Stimulated activated naive CD8-positive, alpha-beta T cell treated with anti-CD3 and anti-CD28 coated beads, Interleukin-15, Interleukin-2, amounts not matched to agents 100 U/mL and 50 U/mL, for 24 hours (primary cell): Measurements from ENCODE around the gene SORCS2.

Source experiments
- ATAC-seq: fragments of 150-1000 bp; cut with Tn5 transposase; one replicate; pipeline ENCODE4 v1.10.0; 2021
- DNase-seq: peaks from one replicate; pipeline ENCODE4 v3.0.0; 2021

Gene SORCS2

DNA sequence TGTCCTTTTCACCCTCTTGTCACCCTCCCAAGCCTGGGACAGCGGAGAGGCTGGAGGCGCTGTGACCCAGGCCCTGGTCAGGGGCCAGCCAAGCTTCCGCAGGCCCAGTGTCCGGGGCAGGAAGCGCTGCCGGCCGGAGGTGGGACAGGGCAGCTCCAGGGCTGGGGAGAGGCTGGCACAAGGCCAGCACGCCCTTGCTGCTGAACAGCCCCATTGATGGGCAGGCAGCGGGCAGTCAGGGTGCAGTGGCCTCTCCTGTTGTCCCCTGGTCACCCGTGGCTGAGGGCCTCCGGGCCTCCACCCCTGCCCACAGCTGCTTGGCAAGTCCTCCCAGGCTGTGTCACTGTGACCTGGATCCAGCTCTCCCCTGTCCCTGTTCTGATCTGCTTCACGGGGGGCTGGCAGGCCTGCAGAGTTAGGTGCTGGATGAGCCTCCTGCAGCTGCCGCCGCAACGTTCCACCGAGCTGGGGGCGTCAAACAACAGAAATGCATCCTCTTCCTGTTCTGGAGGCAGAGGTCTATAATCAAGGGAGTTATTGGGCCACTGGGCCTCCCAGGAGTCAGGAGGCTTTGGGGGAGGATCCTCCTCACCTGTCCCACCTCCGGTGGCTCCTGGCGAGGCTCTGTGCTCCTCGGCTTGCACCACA is 134.5 kb downstream of the SORCS2 start:
- ATAC-seq (no peak), DNase-seq (no peak)

DNA sequence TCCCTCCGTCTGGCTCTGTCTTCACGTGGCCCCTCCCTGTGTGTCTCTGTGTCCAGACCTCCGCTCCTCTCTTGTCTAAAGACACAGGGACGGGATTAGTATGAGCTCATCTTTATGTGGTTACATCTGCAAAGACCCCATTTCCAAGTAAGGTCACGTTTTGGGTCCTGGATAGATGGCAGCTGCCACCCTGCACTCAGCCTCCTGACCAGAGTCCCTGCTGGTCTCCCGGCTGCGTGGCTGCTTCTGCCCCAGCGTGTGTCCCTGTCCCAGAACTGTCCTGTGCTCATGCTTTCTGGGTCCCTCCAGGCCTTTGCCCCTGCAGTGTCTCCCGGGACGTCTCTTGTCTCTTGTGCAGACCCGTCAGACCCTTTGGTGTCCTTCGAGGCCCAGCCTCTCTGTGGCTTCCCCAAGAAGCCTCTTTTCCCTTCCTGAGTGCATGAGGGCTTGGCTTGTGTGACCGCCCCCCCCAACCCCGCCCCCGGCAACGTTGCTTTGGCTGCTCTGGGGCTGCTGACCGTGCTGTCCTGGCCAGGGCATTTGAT is 135.1 kb downstream of the SORCS2 start:
- DNase-seq (no peak), ATAC-seq (no peak)

DNA sequence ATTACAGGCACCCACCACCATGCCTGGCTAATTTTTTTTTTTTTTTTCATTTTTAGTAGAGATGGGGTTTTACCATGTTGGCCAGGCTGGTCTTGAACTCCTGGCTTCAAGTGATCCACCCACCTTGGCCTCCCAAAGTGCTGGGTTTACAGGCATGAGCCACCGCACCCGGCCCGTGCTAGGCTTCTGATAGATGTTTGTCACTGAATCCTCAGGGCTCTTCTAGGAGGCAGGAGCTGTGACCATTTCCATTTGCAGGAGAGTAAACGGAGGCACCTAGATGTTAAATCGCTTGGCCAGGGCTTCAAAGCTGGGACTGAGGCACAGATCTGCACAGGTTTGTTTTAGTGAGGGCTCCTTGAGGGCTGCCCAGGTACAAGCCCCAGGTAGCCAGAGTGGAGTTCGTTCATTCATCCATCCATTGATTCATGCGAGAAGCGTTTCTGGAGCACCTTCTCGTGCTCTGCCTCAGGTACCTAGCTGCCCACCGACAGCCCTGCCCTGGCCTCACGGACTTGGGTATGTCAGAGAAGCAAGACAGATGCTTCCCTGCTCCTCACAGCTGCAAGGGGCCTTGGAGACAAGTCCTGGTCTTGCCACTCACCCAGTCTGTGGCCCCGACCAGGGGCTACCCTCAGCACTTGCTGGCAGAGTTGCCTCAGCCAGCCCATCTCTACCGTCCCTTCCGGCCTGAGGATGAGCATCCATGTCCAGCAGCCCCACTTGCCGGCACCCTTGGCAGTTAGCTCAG is 136.0 kb downstream of the SORCS2 start:
- DNase-seq, result no peak
- no peak for ATAC-seq

DNA sequence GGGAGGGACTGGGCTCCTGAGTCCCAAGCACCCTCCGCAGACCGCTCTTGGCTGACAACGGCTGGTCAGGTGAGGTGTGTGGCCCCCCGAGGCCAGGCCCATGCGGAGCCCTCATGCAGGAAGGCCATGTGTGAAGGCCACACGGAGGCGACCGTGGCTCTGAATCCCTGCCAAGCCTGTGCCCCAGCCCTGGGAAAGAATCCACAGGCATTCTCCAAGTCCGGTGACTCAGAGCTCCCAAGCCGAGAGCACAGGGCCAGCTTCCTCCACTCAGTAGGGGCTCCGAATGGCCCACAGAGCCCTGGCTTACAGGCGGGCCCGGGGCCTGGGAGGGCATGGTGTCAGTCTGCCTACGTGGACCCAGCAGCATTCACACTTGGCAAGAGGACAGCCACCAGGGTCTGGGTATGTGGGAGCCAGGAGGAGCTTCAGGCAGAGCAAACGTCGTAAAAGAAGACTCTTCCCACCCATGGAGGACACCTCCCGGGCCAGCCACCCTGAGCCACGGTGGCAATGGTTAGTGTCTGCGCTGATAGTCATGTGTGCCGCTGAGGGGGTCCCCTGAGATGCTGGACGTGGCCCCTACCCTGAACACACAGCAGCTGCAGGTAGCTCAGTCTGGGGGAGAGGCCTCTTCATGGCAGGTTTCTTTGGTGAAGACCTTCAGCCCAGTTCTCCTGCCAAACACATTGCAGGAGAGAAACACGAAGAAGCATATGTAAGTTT is 136.7 kb downstream of the SORCS2 start:
- no peak for ATAC-seq

DNA sequence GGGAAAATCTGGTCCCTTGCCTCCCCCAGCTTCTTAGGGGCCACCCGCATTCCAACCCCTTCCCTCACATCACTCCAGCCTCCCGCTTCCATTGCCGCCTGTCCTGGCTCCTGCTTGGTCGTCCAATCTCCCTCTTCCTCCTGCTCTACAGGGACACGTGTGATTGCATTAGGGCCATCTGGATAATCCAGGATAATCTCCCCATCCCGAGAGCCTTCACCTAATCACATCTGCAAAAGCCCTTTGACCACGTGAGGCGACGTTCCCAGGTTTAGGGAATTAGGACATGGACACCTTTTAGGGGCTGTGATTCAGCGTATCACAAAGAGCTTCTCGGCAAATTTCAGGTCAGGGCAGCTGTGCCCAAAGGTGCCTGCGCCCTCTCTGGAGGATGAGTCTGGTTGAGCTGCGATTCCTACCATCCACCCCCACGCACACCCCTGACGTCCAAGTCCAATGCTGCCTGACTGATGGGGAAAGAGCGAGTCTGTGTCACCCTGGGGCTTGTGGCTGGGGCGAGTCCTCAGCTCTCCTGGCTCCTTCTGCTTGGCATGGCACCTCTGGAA is 137.8 kb downstream of the SORCS2 start:
- DNase-seq, result no peak
- no peak for ATAC-seq

More for the DNA sequence above, 136.7 kb downstream of the SORCS2 start:
- no peak for DNase-seq

DNA sequence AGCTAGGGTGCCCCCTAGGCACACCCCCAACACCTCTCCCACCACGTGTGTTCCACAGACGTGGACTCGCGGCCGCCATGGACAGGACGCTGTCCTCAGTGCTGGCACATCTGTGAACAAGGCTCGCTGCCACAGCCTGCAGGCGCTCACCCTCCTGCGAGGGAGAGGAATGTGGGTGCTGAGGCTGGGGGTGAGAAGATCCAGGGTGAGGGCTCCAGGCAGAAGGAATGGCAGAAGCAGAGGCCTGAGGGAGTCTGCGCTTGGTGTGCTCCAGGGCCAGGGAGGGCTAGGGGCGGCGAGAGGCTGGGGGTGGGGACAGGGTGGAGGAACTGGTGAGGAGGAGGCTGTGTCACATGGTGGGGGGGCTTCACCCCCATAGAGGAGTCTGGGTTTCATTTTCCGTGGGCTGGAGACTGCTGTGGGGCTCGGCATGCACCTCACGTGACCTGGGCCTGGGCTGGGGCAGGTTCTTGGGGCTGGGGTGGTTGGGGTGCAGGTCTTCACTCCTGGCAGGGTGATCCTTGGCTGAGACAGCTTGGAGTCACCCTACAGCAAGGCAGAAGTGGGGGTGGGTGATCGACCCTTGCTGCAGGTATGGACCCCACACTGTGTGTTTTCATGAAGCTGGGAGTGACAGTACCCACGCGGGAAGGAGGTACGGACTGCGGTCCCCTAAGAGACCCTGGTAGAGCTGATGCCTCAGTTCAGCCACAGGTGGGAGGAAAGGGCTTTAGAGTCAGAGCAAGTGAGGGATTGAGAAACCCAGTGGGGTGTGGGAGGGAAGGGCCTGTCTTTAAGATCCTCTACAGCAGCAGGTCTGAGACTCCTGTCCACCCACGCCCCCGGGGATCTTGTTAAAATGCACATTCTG is 138.7 kb downstream of the SORCS2 start:
- no peak for ATAC-seq
- DNase-seq, result no peak

DNA sequence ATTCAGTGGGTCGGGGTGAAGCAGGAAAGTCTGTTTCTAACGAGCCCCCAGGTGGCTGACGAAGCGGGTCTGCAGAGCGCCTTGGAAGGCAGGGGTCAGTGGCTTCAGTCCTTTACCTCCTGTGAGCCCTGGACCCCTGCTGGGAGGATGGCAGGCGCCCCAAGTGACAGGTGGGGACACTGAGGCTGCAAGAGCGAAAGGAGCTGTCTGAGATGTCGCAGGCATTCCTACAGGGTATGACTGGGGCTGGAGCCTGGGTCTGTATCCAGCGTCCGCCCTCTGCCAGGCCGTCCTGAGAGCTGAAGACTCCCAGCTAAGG is 139.3 kb downstream of the SORCS2 start:
- DNase-seq (no peak), ATAC-seq (no peak)

DNA sequence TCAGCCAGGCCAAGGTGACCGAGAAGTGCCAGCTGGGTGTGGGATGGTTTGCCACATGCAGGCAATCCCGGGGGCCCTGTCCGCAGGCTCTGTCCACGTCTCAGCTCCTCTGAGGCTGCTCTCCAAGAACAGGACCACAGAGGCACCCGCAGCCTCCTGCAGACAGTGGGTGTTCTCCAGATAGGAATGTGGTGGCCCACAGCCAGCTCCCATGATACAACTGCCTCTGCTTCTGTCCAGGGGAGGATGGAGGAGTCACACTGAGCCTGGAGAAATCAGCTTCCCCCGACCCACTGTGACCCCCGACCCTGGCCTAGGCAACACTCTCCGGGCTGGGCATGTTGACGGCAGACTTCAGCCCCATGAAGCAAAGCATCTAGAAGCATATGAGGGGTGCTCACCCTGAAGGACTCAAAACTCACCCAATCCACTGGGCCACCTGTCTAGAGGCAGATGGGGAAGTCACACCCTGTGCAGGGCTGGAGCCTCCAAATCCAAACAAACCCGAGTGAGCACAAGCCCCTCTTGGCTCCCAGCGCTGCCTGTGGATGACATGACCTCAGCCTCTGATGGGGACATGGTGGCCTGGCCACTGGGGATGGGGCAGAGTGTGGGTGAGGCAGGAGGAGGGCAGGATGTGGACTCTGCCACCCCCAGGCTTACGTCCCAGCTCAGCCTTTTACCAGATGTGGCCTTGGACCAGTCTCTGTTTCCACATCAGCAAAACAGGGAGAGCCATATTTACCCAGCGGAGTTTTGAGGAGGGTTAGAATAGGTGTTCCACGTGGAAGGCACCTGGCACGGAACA is 140.1 kb downstream of the SORCS2 start:
- DNase-seq (no peak), ATAC-seq (peak; percentile 13)

DNA sequence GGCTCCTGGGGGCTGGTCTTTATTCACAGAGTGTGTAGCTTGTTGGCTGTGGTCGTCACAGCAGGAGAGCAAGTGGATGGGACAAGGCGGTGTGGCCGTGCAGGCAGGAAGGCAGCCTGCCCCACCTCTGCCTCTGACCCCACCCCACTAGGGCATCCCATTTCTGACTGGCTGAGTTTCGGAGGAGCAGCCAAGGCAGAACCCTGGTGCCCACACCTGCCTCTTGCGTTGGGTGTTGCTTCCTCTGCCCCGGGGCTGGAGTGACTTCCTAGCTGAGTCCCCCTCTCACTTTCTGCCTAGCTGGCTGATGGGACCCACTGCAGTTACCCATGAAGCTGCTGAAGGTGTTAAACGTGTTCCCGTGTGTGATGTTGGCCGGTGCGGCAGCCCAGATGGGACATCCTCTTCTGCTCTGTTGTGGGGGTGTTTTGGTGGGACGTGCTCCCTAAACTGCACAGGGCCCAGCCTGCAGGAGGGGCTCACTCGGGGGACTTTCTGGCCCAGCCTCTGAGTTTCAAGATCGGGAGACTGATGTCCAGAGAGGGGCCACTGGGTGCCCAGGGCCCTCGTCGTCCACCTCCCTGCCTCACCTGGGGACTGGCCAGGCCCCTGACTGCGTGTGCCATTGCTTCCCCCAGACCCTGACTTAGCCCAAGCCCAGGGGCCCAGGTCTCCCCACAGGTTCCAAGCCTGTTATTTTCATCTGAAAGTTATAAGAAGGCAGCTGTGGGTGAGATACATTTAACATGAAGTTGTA is 140.9 kb downstream of the SORCS2 start:
- no peak for ATAC-seq
- DNase-seq, result no peak

DNA sequence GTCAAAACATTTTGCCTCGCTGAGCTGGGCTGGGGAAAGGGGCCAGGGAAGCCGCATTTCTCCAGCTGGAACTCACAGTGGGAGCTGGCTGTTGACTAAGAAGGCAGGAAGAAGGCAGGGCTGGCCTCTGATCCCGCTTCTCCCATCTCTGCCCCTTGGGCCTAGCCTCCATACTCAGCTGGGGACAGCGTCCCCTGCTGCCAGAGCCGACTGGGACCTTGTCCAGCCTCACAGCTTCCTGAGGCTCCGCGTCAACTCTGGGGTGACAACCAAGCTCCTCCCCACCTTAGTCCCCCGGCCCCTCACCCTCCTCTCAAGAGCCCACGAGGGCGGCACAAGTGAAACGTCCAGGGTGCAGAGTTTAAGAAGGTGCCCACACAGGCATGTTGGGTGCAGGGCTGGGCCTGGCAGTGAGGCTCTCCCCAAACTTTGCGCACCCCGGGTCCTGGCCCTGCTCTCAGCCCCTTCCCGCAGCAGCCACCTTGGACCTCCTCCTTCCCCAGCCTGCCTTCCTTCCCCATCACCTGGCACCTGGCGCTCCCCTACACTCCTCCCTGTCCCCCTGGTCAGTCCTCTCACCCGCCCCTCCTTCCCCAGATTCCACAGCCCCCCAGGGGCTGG is 141.6 kb downstream of the SORCS2 start:
- ATAC-seq, result no peak
- no peak for DNase-seq

DNA sequence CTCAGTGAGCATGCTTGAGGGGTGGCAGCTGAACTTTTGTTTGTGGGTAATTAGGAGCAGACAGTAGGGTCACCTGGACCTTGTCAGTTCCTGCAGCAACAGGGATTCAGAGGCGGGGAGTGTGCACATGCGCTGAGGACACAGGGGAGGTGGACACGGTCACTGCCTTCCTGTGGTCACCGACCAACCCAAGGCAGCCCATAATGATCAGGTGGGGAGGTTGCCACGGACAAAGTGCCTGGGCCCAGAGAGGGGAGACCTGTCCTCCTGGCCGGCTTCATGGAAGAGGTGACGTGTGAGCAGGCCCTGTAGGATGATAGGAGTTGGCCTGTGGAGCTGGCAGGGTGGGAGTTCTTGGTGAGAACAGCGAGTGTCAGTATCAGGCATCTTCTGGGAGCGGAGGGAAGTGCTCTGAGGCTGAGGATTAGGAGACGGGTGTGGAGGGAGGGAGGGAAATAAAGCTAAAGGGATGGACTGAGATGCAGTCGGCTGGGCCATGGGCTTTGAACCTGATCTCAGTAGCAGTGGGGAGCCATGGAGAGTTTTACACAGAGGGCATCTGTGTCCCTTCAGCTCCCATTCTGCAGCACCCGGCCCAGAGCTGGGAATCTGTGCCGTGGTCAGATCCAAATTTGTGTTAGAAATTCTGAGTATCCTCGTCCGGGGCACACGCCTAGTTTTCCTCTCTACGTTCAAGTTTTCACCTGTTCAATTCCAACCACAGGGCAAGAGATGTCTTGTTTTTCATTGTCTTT is 142.4 kb downstream of the SORCS2 start:
- DNase-seq (no peak), ATAC-seq (no peak)

DNA sequence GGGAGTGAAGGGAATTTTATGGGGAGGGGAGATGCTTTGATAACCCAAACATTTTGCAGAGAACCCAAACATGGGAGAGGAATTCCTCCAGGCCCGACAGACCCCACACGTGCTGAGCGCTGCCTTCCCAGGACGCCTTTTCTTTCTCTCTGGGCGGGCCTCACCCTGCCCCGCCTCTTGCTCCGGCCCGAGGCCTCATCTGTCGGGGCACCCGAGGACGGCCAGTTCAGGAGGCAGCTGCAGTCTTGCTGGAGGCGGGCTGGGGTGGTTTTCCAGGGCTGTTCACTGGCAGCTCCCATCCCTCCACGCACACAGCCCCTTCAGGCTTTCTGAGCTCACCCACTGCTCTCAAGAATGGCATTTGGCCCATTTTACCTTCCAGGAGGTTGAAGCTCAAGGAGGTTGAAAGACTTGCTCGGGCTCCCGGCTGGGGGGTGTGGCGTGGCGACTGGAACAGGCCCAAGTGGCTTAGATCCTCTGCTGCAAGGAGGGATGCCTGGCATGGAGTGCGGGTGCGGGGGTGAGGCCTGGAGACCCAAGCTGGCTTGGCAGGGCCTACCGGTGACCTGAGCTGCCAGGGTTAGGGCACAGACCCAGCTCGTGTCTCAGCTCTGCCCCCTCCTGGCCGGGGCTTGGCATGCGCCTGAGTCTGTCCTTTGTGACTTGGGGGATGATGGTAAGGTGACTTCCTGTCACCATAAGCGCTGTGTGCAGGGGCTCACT is 143.2 kb downstream of the SORCS2 start:
- ATAC-seq (peak; percentile 51), DNase-seq (peak; percentile 75)

DNA sequence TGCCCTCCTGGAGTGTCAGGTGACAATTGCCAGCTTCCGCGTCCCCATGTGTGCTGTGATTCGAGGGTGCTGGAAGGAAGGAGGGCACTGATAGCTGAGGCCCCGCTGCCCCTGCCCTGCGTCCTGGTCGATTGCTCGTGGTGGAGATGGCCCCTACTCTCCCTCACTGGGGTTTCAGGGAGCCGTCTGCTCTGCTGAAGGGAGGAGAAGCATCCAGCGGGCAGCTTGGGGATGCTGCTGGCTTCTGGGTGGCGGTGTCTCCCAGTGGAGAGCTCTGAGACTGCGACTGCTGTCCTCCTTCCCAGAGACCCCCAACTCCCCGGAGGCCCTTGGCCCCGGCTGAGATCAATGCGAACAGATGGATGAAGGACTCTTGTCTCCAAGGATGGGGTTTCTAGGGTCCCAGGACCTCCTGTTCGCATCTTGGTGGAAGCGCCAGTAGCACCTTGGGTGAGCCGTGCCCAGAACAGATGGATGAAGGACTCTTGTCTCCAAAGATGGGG is 143.8 kb downstream of the SORCS2 start:
- DNase-seq, result no peak
- ATAC-seq, result no peak

DNA sequence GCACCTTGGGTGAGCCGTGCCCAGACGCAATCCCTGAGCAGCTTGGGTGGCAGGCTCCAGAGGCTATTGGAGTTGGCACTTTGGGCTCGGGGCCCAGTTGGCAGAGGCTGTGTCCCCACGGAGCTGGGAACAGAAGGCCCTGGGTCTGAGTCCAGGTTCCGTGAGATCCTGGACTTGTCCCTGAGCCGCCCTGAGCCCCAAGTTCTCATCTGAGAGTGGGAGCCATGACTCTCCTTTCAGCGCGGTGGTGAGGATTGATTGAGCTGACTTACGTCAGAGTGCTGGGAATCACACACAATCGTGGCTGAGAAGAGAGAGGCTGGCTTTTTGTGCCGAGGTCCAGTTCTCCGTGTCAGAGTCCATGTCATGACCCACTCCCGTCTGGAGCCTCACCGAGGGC is 144.4 kb downstream of the SORCS2 start:
- no peak for ATAC-seq

DNA sequence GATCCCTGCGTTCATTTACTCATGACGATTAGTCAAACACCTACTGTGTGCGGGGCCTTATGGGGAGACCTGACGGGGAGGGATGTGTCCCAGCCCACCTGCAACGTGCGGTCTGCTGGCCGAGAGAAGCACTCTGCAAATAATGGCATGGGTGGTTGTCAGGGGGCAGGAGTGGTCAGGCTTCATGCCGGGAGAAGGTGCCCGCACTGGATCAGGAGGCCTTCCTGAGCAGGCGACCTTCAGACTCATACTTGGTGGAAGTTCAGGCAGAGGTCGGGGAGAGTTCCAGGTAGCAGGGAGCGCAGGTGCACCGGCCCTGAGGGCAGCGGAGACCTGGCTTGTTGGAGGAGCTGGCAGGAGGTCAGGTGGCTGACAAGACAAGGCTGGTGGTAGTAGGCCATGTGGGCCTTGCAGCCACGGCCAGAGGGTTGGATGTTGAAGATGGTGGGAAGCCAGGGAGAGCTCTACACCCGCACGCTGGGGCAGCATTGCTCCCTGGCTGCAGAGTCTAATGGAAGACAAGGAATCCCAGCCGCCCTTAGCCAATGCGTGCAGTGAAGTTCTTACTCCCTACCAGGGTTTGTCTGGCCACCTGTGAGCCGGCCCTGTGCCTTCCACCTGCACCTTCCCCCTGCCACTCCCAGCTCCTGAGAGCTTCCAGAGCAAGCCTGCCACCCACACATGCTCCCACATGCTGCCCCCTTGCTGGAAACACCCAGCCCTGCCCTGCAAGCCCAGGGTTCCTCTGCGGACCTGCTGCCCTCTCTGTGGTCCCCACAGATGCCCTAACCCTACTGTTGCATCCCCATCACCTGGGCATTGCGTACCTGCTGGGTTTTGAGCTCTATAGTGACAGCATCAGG is 145.1 kb downstream of the SORCS2 start:
- DNase-seq, result no peak
- no peak for ATAC-seq

More for the DNA sequence above, 144.4 kb downstream of the SORCS2 start:
- DNase-seq, result no peak

DNA sequence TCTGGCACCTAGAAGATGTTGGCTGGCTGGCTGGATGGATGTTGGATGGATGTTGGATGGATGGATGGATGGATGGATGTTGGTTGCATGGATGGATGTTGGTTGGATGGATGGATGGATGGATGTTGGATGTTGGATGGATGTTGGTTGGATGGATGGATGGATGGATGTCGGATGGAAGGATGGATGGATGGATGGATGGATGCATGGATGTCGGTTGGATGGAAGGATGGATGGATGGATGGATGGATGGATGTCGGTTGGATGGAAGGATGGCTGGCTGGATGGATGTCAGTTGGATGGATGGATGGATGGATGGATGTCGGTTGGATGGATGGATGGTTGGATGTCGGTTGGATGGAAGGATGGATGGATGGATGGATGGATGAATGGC is 145.7 kb downstream of the SORCS2 start:
- ATAC-seq (no peak), DNase-seq (no peak)
